ENCODE results near the gene CYP21A2.
"Not testable (repeated sequence)": the region's sequence is repeated elsewhere in the genome, so short reads cannot be mapped to it uniquely, and the experiment has no call there.

The CYP21A2 gene

DNA sequence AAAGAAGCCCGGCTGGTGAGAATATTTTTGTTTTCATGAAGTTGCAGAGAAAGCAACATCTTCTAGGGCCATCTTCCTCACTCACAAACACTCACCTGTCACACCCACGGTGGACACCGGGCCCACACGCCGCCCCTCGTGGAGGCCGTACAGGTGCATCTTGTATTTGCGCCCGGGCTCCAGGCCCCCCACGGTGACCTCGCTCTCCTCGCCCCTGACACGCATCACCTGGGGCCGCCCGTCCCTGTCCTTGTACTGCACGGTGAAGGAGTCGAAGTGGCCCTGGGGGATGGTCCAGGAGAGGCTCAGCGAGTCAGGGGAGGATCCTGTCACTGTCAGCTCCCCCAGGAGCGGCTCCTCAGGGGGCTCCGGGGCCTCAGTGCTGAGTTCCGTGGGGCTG is 17.5 kb downstream of the CYP21A2 start:
- not testable (repeated sequence) for DNase-seq

DNA sequence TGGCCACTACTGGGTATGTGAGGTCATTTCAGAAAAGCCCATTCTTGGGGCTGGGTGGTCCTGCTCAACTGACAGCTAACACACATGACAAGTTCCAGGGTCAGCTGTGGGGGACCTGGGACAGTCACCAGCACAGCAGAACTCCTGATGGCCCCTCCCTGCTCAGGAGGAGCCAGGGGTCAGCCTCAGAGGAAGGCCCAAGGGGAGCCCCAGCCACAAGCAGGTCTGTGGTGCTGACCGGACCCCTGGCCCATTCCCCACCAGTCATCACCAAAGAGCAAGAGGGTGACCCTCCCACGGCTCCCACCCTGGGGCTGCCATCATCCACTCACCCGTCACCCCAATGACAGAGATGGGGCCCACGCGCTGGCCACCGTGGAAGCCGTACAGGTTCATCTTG is 18.0 kb downstream of the CYP21A2 start:
- no peak for DNase-seq

DNA sequence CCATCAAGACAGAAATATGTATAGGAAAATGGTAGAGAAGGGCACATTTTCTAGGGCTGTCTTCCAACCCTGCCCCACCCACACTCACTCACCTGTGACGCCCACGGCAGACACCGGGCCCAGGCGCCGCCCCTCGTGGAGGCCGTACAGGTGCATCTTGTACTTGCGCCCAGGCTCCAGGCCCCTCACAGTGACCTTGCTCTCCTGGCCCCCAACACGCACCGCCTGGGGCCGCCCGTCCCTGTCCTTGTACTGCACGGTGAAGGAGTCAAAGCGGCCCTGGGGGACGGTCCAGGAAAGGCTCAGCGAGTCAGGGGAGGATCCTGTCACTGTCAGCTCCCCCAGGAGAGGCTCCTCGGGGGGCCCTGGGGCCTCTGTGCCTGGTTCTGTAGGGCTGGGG is 19.8 kb downstream of the CYP21A2 start:
- no peak for DNase-seq

DNA sequence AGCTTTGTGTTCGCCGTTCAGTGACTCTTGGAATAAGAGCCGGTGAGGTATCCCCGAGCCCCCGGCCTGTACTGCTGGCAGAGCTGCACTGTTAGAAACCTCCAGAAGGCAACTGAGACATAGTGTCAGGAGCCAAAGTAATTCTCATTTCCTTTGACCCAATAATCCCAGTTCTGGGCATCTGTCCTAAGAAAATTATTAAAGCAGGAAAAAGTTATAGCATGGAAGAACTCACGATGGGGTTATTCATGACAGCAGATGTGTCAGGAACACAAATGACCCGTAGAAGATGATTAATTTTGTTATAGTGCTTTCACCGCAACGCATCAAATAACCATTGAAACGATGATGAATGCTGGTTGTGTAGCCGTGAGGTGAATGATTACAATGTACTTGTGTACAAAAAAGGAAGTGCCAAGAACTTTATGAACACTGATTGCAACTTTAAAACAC is 20.3 kb downstream of the CYP21A2 start:
- DNase-seq, result no peak

DNA sequence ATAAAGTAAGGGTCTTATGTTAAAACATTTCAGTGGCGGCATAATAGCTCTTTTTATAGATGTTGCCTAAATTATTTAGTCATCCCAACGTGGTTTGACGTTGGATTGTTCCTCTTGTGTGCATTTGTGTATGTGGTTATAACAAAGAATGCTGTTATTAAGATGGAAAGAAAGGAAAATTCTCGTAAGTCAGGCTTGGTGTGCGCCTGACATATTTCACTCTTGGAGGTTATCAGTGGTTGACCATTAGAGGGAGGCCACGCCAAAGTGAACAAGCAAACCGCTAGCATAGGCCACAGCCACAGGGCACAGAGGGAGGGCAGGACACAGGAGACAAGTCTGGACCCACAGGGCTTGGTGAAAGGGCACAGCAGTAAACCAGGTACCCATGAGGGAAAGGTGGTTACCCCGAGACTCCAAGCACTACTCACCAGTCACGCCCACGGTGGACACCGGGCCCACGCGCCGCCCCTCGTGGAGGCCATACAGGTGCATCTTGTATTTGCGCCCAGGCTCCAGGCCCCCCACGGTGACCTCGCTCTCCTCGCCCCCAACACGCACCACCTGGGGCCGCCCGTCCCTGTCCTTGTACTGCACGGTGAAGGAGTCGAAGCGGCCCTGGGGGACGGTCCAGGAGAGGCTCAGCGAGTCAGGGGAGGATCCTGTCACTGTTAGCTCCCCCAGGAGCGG is 22.9 kb downstream of the CYP21A2 start:
- DNase-seq, result peak; percentile 36

DNA sequence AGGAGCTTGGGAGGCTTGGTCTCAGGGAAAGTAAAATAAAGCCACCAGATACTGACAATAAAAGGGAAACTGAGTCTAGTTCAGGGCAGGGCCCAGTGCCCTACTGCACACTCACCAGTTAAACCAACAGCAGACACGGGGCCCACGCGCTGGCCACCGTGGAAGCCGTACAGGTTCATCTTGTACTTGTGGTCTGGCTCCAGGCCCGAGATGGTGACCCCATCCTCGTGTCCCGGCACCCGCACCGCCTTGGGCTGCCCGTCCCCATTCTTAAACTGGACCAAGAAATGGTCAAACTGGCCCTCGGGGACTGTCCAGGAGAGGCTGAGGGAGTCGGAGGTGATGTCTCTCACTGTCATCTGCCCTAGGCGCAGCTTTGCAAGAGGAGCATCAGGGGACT is 26.5 kb downstream of the CYP21A2 start:
- no peak for DNase-seq

DNA sequence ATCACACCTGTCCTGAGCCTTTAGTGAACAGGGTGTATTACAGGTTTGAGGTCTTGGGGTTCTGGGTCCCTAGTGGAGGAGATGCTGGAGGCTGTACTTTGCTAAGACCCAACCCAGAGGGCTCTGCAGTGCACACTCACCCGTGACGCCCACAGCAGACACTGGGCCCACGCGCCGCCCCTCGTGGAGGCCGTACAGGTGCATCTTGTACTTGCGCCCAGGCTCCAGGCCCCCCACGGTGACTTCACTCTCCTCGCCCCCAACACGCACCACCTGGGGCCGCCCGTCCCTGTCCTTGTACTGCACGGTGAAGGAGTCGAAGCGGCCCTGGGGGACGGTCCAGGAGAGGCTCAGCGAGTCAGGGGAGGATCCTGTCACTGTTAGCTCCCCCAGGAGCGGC is 29.3 kb downstream of the CYP21A2 start:
- not testable (repeated sequence) for DNase-seq

DNA sequence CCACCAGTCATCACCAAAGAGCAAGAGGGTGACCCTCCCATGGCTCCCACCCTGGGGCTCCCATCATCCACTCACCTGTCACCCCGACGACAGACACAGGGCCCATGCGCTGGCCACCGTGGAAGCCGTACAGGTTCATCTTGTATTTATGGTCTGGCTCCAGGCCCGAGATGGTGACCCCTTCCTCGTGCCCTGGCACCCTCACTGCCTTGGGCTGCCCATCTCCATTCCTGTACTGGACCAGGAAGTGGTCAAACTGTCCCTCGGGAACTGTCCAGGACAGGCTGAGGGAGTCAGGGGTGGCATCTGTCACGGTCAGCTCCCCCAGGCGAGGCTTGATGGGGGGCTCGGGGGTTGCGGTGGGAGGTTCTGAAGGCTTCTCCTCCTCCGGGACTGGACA is 30.1 kb downstream of the CYP21A2 start:
- DNase-seq, result not testable (repeated sequence)

DNA sequence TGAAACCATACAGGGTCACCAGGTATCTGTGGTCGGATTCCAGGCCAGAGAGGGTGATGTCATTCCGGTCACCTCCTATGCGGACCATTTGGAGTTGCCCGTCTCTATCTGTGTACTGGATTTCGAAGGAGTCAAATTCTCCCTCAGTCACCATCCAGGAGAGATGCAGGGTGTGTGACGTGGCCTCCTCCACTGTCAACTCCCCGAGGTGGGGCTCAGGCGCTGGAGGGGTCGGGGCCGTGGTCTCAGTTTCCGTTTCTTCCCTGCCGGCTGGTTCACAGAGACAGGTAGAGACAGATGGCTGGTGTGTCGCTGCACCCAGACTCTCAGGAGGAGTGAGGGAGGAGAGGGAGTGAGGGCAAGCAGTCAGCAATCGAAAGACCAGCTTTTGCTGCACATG is 30.7 kb downstream of the CYP21A2 start:
- DNase-seq, result no peak

DNA sequence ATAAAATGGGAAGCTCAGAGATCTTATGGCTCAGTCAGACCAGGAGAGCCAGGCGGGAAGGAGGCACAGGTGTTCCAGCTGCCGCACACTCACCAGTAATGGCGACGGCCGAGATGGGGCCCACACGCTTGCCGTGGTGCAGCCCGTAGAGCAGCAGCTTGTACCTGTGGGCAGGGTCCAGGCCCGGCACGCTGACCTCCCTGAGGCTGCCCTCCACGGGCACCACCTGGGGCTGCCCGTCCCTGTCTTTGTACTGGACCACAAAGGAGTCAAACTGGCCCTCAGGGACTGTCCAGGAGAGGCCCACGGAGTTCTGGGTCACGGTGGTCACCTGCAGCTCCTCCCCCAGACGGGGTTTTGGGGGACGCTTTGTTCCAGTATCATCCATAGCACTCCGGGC is 31.2 kb downstream of the CYP21A2 start:
- DNase-seq, result no peak

DNA sequence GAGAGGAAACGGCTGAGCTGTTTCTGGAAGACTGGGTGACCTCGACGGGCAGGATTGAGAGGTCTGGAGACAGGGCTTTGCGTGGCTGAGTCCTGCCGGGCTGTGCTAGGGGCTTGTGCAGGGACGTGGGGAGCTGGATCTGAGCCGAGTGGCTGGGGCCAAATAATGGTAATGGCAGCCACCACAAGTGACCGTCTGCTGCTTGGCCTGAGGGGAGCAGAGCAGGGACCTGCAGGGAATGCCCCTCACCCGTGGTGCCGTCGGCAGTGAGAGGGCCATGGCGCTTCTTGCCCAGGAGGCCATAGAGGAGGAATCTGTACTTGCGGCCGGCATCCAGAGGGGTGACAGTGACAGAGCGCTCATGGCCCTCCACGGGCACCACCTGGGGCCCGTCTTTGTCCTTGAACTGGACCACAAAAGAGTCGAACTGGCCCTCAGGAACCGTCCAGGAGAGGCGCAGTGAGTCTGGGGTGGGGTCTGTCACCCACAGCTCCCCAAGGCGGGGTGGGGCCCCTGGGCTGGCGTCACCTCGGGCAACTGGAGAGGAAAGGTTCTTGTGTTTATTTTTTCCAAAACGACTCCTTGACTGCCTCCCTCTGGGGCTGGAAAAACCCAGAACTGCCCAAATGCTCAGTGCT is 31.8 kb downstream of the CYP21A2 start:
- DNase-seq, result no peak

DNA sequence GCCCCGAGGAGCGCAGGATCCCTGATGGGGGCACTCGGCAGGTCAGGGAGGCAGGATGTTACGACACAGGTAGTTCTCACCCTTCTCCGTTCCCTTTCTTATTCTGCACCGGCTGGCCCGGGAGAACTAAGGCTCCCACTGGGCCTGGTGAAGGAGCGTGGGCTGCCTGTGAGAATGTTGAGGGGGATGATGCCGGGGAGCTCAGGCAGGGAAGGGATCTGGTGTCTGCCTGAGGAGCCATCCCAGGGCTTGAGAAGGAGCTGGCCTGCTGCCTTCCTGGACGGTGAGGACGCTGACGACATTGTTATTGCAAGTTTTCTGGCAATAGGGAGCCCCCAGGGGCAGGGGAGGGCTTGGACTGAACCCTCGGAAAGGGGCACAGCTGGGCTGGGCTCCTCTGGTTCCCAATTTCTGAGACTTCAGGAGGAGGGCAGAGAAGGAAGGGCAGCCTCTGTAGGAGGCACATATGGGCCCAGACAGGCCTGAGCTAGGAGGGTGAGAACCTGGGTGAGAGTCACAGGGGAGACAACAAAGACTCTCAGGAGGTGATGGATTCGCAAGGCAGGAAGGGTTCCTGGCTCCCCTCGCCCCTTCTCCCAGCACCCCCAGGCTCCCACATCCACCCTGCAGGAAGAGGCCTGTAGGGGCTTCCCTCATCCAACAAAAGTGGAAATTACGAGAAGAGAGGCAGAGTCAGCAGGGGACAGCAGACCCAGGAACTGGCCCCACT is 32.8 kb downstream of the CYP21A2 start:
- DNase-seq, result no peak

DNA sequence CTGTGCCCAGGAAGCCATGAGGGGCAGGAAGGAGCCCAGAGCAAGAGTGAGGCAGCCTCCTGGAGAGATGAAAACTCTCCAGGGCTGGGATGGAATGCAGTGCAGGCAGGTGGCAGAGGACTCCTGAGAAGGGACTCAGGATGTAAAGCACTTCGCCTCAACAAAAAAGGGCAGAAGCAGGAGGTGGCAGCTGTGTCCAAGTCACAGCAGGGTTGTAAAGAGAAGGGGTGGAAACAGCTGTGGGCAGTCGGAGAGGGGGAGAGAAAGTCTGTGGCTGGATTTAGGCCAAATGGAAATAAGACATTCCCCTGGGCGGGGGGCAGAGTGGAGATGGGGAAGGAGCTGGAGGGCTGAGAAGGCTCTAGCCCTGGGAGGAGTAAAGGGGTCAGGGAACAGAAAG is 34.9 kb downstream of the CYP21A2 start:
- no peak for DNase-seq

DNA sequence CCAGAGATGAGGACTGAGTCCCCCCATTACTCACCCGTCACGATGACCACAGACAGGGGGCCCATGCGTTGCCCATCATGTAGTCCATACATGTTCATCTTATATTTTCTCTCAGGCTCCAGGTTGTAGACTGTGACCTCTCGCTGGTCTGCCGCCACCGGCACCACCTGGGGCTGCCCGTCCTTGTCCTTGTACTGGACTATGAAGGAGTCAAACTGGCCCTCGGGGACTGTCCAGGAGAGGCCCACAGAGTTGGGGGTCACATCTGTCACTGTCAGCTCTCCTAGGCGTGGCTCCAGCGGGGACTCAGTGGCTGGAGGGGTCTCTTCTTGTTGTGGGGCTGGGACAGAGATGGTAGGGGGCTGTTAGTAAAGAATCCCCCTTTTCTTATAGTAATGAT is 35.4 kb downstream of the CYP21A2 start:
- no peak for DNase-seq

DNA sequence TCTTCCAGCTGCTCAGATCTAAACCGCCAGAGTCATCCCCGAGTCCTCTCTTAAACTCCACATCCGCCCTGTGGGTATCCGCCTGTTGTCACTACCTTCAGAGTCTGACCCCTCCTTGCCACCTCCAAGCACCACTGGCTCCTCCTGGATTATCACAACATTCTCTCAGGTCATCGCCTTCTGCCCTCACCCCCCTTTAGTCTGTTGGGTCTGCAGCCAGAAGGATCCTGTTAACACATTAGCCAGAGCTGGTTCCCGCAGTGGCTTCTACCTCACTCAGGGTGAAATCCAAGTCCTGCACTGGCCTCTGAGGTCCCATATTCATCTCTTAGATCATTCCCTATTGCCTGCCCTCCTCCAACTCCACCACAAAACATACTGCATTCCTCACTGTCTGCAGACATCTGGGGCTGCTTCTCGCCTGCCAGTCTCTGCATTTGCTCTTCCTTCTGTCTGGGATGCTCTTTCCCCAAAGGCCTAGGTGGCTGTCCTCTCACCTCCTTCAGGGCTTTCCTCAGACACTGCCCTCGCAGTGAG is 36.8 kb downstream of the CYP21A2 start:
- DNase-seq, result no peak

DNA sequence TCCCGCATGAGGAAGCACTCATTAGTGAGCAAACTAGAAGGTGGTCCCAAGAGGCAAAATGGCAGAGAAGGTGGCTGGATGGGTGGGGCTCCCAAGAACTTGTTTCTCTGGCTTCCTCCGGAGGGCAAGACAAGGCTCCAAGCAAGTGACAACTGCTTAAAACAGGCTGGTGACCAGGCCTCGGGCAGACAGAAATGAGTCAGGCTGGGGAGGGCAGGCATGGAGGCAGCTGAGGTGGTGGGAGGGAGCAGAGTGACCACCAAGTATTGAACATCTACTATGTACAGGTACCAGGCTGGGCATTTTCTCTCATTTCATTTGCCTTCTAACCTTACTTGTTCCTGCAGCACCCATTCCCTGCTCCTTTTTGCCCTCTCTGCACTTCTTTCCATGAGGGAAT is 37.6 kb downstream of the CYP21A2 start:
- no peak for DNase-seq

DNA sequence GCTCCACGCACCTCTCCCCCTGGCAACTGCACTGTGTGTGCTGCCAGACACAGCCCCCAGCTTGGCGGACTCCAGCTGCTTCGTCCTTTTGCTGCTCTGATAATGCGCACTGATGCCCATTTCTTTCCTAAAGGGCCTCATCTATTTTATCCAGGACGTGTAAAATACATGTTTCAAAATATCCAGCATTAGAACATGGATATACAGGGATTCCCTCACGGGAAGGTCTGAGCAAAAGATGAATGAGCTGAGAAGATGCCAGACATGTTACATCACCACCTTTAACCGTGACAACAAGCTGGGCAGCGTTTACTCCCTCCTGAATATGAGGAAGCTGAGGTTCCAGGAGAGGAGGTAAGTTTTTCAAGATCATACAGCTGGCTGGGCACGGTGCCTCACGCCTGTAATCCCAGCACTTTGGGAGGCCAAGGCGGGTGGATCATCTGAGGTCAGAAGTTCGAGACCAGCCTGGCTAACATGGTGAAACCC is 38.1 kb downstream of the CYP21A2 start:
- DNase-seq, result peak; percentile 27

DNA sequence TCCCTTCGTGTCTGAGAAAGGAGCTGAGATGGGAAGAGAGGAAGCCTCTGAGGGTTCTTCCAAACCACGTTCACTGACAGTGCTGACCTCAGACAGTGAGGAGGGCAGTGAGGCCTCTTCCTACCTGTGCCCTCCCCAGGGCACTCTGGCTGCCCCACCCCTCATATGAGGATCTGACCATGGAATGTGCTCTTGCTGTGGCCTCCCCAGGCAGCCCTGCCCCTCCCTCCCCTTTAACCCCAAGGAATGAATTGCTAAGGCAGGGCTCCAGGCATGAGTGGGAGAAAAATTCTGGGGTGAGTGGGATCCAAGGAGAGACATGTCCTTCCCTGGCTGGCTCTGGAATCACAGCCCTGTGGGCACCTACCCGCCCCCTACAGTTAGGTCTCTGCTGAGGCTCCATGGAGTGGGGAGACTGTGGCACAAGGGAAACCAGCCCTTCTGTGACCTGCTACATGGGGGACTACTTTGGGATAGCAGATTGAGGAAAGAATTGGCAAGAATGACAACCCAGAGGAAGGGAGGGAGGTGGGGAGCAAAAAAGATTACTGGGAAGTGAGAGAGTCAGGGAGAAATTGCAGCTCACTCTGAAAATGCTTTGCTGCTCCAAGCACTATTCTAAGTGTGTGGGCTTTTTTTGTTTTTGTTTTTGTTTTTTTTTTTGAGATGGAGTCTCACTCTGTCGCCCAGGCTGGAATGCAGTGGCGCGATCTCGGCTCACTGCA is 41.5 kb downstream of the CYP21A2 start:
- no peak for DNase-seq

DNA sequence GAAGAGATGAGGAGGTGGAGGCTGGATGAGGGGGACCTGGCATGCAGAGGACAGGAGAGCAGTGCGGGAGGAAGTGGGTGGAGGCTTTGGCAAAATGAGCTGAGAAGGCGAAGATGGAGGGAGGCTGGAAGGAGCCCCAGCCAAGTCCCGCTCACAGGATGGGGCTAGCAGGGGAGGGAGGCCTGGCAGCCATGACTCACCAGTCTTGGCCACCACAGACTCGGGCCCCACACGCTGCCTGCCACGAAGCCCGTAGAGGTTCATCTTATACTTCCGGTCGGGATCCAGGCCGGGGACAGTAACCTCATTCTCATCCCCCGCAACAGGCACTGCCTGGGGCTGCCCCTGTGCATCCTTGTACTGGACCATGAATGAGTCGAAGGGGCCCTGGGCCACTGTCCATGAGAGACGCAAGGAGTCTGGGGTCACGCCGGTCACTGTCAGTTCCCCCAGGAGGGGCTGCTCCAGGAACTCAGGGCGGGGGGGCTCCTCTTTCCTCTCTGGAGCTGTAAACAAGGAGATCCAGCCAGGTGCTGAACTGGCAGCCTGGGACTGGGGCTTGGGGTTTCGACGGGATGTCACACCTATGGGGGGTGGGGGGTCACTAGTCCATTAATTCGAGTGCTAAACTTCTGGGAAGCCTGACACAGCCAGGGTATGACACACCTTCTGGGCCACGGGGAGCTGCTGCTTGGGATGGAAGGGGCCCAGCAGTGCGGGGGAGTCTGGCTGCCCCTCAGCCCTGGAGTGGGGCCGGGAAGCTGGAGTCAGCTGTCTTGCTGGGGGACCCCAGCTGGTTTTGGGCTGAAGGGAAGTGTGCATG is 43.2 kb downstream of the CYP21A2 start:
- DNase-seq, result peak; percentile 41

DNA sequence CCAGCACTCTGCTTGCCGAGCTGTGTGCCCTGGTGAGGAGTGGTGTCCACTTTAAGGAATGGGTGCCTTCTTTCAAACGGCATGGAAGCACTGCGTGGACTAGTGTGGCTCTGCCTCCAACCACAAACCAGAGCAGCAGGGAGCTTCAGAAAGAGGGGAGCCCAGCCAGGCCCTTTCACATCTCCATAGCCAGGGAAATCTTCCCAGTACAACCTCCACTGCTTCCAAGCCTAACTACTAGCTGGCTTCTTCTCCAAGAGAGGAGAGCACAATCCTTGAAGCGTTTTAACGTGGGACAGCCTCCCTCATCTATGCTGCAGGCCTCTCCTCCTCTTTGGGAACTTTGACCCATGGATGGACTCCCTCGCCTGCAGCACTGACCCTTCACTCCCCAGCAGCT is 44.3 kb downstream of the CYP21A2 start:
- no peak for DNase-seq

DNA sequence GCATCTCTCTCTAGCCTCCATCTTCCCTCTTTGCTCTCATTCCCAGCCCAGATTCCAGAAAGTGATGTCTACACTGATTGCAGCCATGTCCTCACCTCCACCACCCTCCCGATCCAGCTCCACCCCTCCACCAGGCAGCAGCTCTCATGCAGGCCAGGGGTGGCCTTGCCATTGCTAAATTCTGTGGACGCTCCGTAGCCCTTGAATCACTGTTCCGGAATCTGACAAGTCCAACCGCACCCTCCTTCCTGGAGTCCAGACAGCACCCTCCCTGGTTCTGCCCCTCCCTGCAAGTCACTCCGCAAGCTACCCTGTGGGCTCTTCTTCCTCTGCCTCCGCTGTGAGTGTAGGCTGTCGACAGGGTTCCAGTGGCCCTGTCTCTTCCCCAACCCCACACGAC is 44.7 kb downstream of the CYP21A2 start:
- no peak for DNase-seq
